Activated gamma-delta T cell treated with anti-CD3 and anti-CD28 coated beads, Interleukin-2, amount 50 U/mL, for 16 hours (primary cell): Measurements from ENCODE around the gene IL10RA.
"Not testable (repeated sequence)": the region's sequence is repeated elsewhere in the genome, so short reads cannot be mapped to it uniquely, and the experiment has no call there.

Experiments
- DNase-seq: peaks from one replicate; pipeline ENCODE4 v3.0.0-alpha.2; 2020; ENCODE audit warnings: low read depth

The IL10RA gene

DNA sequence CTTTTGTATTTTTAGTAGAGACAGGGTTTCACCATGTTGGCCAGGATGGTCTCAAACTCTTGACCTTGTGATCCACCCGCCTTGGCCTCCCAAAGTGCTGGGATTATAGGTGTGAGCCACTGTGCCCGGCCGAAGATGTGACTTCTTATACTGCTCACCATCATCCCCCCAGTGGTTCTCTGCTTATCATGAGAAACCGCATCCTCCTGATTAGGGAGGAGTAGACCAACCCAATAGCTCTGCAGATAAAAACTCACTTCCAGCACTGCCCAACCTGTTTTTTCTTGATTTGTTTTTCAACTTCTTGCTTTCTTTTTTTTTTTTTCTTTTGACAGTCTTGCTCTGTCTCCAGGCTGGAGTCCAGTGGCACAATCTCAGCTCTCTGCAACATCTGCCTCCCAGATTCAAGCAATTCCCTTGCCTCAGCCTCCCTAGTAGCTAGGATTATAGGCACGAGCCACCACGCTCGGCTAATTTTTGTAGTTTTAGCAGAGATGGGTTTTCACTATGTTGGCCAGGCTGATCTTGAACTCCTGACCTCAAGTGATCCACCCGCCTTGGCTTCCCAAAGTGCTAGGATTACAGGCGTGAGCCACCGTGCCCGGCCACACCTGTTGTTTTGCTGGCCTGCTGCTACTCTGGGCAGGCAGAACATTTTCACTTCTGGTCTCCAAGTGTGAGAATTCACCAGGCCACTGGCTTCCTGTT is 21.5 kb downstream of the IL10RA start:
- DNase-seq: not testable (repeated sequence)

DNA sequence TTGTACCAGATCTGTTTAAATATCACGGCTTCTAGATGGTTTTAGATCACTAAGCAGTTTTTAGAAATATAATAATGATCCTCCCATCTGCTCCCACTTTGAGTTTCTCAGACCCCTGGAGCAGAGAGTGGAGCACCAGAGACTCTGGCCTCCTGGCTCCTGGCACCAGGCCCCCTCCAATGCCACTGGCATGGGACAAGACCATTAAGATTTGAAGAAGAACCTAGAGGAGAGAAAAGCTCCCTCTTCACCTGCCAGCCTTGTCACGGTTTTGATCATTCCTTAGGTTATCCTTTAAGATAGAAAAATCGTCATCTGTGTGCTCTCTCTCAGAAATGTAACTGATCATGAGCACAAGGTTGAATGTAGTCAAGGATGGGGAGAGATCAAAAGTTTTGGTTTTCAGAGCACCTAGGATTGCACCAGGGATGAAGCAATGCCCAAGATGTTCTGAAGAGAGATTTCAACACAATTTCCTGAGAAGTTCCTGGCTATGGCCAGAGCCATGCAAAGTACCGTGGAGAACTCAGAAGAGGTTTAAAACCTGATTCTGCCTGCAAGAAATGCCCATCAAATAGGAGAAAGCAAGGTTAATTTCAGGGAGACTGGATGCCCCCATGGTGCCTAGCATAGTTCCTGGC is 22.2 kb downstream of the IL10RA start:
- DNase-seq: no peak

DNA sequence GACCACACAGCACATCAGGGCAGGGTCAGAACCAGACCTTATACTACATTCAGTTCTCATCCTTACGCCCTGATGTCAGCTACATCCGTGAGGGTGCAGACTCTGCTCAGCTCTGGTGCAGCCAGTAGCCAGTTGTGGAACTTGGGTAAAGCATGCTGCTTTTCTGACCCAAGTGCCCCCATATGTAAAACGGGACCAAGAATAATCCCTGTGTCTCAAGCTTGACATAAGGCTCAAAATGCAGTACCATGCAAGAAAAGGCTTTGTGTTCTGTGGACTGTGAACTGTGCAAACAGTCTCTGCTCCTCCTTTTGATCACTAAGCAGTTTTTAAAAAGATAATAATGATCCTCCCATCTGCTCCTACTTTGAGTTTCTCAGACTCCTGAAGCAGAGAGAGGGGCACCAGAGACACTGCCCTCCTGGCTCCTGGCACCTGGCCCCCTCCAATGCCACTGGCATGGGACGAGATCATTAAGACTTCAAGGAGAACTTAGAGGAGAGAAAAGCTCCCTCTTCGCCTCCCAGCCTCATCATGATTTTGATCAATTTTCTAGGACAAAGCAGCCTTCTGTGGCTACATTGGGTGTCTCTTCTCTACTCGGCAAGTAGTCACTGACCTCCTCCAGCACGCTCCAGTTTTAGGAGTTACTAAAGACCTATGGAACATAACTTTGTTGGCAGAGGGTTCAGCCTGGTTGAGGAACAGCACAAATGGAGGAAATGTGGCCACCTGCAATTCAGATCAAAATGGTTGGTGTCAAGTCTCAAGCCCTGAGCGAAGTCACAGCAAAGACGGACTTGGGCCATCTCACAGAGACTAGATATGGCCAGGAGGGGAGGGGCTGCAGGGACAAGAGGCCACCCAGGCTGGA is 23.9 kb downstream of the IL10RA start:
- DNase-seq: no peak

DNA sequence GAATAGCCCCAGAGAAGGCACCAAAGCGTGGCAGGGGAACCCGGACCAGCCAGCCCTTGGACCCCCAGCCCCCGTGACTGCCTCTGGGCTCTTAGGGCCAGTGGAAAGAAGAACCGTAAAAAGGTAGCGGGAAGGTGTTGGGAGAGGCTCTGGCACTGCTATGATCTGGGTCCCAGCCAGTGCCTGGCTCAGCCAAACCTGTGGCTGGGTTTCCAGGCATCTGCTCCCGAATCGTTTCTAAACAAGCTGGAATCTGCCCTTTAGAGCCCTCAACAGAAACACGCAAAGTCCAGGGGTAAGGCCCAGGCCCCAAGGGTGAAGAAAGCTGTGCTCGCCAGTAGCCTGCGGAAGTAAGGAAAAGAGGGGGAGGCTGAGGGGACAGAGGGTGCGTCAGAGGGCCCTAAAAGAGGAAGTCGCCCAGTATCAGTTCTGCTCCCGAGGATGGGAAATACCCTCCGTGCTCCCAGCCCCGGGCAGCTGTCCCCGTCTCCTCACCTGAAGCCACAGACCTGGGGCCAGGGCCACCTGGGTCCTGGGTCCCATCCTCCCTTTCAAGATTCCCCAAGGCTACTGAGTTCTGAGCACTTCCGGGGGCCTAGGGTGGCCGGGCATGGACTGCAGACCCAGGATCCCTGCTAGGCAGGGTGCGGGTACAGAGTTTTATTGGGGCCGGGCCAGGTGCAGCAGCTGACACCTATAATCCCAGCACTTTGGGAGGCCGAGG is 24.7 kb downstream of the IL10RA start:
- DNase-seq: no peak

DNA sequence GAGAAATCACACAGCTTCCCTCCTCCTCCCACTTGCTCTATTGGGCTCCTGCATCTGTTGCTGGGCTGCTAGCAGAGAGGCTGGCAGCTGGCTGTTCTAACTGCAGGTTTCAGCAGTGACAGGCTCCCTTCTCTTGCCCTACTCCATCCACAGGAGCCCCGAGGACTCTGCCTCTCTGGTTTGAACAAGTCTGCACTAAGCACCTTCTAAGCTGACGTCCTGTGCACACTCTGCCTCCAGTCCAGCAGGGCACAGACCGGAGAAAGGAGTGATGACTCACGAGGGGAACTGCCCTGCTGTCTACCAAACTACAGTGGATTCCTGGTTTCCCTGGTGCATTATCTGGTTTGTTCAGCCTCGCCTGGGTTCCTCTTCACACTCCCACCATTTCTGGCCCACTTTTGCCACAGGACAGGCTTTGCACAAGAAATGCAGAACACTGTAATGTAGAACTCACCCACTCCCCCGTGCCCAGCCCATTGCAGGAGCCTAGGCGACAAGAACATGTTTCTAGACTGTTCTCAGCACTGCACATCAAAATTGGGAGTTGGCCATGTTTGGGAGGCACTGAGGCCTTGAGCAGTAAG is 26.0 kb downstream of the IL10RA start:
- DNase-seq: no peak

DNA sequence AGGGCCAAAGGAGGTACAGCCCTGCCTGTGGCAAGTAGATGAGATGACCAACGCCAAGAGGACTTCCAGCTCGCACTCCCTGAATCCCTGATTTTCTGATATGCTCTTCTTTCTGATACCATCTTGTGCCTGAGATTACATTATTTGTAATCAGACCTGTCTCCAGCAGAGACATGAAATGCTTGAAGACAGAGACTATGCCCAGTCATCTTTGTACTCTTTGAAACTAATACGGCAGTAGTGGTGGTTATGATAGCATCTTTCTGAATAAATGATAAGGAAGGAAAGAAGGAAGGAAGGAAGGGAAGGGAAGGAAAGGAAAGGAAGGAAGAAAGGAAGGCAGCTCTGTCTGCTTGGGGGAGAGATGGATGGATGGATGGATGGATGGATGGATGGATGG is 27.8 kb downstream of the IL10RA start:
- DNase-seq: no peak

DNA sequence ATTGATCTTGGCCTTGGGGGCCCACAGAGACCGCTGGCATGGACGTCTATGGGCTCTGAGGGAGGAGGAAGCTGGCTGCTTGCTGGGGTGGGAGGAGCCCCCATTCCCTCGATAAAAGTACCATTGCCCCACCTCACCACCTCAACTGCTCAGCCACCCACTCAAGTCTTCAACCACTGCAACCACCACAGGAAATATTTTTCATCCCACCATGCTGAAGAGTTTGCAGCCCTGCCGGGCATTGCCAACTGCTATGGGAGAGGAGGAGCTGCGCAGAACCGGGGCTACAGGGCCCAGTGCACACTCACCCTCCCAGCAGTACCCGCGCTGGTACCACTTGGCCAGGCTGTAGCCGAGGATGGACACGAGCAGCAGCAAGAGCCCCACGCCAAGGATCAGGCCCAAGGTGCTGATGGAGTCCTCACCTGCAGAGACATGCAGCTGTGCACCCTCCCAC is 29.2 kb downstream of the IL10RA start:
- peak; percentile 24 for DNase-seq

DNA sequence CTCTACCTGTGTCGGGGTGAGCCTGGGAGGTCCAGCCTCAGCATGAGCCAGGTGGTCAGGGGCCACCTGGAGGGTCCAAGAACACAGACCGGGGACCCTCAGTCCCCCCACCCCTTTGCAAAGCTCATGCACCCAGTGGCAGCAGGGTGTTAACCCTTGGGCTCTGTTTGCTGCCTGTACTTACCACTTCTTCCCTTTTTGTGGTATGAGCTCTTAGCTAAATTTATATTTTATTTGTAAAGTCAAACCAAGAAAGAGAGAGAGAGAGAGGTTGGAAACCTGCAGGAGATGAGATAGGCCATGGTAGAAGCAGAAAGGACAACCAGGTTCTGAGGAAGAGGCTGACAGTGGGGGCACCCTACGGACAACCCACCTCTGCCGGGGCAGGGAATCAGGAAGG is 29.9 kb downstream of the IL10RA start:
- no peak for DNase-seq

DNA sequence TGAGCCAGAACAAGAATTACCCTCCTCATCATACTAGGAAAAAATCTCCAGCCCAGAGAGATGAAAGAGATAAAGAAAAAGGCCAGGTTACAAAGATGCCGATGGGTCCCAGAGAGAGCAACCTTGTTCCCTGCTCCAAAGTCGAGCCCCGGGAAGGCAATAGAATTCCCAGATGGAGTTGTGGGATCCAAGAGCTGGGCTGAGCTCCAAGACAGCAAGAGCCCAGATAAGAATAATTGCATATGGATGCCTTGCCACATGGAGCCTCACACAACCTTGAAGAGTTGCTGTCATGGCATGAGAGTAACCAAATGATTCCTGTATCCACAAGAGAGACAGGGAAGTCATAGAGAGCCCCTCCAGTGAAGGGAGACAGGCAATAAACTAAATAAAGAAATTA is 30.9 kb downstream of the IL10RA start:
- no peak for DNase-seq

DNA sequence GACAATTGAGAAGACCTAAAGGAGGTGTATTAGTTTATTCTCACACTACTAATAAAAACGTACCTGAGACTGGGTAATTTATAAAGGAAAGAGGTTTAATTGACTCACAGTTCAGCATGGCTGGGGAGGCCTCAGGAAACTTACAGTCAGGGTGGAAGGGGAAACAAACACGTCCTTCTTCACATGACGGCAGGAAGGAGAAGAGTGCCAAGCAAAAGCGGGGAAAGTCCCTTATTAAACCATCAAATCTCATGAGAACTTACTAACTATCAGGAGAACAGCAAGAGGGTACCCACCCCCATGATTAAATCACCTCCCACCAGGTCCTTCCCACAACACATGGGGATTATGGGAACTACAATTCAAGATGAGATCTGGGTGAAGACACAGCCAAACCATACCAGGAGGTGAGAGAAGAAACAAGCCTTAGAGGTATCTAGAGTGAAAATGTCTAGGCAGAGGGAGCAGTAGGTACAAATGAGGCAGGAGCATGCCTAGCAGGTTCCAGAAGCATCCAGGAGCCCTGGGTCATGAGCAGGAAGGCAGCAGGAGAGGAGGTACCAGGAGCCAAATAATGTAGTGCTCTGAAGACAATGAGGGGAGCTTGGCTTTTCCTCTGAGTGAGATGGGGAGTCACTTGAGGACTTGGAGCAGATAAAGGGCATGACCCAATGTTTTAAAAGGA is 31.6 kb downstream of the IL10RA start:
- no peak for DNase-seq

DNA sequence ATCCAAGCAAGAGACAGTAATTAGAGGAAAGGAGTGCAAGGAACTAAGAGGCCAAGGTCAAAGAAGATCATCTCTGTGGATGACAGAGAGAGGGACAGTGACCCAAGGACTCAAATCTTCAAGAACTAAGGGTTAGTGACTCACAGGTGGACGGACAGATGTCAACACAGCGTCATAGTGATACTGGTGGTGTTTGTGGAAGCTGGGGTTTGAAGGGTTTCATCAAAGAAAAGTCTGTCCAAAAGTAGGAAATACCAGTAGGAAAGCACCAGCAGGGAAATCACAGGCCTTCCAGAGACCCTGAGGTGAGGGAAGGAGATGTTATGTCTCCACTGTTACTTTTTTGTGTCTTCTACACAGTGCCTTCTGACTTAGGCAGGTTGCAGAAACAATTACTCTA is 32.2 kb downstream of the IL10RA start:
- no peak for DNase-seq

DNA sequence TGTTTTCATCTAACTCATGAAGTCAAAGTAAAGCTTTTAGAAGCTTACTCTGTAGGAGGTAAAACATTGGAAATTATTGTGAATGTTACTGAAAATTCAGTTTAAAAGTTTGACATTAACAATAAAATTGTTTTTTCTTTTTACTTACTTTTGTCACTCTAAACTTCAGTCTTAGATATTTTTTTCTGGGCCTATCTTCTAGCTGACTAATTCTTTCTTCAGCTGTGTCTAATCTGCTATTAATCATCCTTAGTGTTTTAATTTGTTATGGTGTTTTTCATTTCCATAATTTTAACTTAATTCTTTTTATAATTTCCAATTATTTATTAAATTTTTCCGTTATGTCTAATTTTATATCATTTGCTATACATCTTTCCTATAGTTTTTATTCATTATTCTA is 35.0 kb downstream of the IL10RA start:
- no peak for DNase-seq

DNA sequence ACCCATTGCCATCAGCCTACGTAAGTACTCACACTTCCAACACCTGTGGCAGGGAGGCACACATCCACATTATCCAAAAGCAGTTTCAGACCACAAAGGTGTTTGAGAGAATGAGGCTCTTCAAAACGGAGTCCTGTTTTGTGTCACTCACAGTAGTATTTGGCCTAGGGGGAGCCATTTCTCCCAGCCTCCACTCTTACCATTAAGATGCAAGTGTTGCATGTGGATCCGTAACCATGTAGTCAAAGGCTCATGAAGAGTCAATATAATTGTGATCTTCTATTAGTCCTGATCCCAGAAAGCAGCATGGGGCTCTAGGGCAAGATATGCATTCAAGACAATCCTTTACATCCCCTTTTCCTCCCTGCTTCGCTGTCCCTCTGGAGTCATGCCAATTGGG is 41.5 kb downstream of the IL10RA start:
- DNase-seq: no peak

DNA sequence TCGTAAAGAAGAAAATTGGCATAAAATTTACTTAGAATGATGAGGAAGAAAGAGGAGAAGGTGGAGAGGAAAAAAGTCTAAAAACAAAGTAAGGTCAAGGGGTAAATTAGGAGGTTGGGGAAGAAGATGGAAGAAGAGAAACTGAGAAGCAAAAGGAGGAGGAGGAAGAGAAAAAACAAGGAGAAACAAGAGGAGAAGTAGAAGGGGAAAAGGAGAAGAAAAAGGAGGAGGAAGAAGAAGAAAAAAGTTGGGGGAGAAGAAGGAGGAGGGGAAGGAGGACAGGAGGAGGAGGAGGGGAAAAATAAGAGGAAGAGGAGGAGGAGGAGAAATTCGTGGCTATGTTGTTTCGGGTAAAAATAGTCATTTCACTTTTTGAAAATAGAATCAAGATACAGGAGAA is 42.4 kb downstream of the IL10RA start:
- no peak for DNase-seq

DNA sequence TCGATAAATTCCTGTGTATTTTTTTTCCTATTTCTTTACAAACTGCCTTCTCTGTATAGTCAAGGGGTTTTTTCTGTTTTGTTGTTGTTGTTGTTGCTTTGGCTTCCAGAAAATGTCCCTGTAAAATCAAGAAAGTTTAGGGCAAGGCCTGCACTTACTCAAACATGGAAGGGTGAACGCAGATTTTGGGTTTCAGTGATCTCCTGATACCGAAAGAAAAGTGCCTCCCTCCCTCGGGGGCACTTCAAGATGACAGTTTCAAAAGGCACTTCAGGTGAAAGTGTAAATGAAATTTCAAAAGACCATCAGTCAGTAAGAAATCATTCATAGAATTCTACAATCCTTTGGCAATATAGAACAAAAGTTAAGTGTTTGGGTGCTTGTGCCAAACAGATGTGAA is 47.2 kb downstream of the IL10RA start:
- DNase-seq: no peak

DNA sequence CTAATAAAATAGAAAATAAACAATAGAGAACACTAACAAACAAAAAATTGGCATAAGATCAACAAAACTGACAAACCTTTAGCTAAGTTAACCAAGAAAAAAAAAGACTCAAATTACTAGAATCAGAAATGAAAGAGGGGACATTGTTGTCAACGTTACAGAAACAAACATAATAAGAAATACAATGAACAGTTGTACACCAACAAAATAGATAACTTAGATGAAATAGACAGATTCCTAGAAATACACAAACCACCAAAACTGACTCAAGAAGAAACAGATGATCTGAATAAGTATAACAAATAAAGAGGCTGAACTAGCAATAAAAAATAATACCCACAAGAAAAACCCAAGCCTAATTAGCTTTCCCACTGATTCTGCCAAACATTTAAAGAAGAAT is 55.9 kb downstream of the IL10RA start:
- no peak for DNase-seq

DNA sequence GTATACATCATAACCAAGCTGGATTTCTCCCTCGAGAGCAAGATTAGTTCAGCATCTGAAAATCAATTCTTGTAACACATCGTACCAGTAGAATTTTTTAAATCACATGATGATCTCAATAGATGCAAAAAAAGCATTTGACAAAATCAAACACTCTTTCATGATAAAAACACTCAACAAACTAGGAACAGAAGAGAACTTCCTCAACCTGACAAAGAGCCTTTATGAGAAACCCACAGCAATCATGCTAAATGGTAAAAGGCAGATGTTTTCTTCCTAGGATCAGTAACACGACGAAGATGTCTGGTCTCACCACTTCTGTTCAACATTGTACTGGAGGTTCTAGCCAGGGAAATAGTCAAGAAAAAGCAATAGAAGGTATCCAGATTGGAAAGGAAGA is 56.6 kb downstream of the IL10RA start:
- DNase-seq: no peak

DNA sequence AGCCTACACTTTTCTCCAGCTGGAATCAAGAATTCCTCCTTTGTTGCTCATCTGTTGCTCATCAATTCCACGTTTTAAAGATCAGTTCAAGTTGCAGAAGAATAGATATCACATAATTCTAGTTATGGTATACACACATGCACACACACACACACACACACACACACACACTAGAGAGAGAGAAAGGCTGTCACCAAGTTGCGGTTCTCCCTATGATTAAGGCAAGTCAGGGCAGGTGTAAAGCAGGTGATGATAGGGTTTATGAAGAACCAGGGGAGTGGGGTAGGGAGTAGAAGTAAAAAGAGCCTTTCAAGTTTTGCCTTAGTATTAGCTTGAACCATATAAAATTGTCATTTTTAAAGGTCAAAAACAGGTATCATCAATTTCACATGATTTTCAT is 59.0 kb downstream of the IL10RA start:
- DNase-seq: no peak

DNA sequence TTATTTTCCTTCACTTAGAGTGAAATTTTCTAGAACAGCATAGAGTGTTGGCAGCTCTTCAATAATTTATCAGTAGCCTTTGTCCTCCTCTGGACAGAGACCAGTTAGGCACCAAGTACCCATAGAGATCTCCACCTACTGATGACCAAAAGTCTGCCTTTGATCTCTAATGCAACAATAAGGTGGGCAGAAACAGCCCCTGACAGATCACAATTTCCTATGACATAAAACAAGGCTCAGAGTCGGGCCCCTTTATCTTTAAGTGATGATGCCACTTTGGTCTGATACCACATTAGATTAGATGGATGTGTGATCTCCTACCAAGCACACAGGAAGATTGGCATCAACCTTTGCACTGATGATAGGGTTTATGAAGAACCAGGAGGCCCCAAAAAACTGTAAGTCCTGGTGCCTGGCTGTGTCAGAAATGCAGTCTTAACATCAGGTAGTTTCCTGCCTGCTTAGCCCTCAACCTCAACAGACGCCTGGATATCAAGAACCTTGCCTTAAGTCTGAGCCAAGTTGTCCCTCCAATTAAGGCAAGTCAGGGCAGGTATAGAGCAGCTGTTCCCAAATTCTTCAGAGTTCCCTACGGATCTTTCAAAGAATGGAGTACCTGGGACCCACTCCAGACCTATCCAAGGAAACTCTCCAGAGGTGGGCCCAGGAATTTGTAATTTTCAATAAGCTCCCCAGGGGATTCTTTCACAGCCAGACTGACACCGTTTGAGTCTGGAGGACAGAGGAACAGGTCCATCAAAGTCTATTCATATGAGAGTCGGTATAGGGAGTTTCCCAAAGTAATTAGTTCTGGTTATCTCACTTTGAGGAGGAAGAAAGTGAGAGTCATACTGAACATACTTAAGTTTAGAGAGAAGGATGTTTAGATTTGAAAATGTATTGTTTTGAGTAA is 60.1 kb downstream of the IL10RA start:
- peak; percentile 20 for DNase-seq

DNA sequence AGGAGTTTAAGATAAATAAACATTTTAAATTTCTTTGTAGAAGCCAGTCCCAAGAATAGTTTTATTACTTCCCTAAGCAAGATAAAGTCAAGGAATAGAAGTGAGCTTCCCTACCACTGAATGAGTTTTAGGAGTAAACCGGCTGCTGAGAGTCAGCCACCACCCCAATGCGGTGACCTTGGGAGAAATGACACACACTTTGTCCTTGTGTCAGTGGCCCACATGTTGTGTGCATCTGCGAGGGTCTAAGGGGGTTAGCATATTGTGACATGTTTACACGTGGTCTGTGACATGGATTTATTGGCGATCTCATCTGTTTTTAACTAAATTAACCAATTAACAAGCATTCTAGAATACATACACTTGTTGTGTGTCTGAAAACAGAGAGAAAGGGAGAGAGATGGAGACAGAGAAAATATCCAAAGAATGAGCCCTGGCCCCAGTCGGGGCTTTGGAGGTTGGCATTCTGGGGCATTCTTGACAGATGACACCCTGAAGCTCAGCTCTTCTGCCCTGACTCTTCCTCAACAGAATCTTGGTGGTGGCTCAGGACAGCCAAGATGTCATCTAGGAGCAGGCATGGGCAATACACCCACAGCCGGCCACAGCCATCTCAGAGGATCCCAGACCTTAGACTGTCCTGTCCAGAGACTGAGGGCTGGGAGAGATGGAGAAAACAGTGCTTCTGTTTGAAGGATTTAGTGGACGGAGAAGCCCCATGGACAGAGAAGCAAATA is 60.9 kb downstream of the IL10RA start:
- no peak for DNase-seq
